GM18519 (cell line): ENCODE measurements around the gene ATF7IP.
"Not testable (repeated sequence)": the region's sequence is repeated elsewhere in the genome, so short reads cannot be mapped to it uniquely, and the experiment has no call there.

ENCODE experiments used
- ATAC-seq: cut with Tn5 transposase; IDR thresholded peaks from one replicate; pipeline ENCODE4 v1.9.1; 2021; ENCODE audit warnings: mild to moderate bottlenecking, moderate library complexity; ENCODE audit not compliant: unreplicated experiment, low FRiP score

The ATF7IP gene

GRCh38 chr12:14405407-14405806, 39.9 kb downstream of the ATF7IP start:
- not testable (repeated sequence) for ATAC-seq

- ATAC-seq, result no peak
Measured at GRCh38 chr12:14408208-14408607, 42.7 kb downstream of the ATF7IP start.

- no peak for ATAC-seq
Measured at GRCh38 chr12:14410177-14410576, 44.7 kb downstream of the ATF7IP start.

- ATAC-seq, result no peak
Measured at GRCh38 chr12:14410841-14411569, 45.5 kb downstream of the ATF7IP start.

- ATAC-seq, result no peak
Measured at GRCh38 chr12:14416658-14417057, 51.2 kb downstream of the ATF7IP start.

- ATAC-seq, result no peak
Measured at GRCh38 chr12:14417715-14418114, 52.2 kb downstream of the ATF7IP start.

- no peak for ATAC-seq
Measured at GRCh38 chr12:14418451-14418890, 53.0 kb downstream of the ATF7IP start.

GRCh38 chr12:14422516-14423230, 57.2 kb downstream of the ATF7IP start:
- ATAC-seq, result no peak

- no peak for ATAC-seq
Measured at GRCh38 chr12:14424545-14424944, 59.1 kb downstream of the ATF7IP start.

- no peak for ATAC-seq
Measured at GRCh38 chr12:14426792-14427191, 61.3 kb downstream of the ATF7IP start.

- no peak for ATAC-seq
Measured at GRCh38 chr12:14427929-14428328, 62.4 kb downstream of the ATF7IP start.

GRCh38 chr12:14430394-14430986, 65.0 kb downstream of the ATF7IP start:
- no peak for ATAC-seq

- no peak for ATAC-seq
Measured at GRCh38 chr12:14431975-14432374, 66.5 kb downstream of the ATF7IP start.

GRCh38 chr12:14435627-14436026, 70.1 kb downstream of the ATF7IP start:
- no peak for ATAC-seq

- ATAC-seq, result no peak
Measured at GRCh38 chr12:14442221-14442881, 76.9 kb downstream of the ATF7IP start.

- ATAC-seq, result no peak
Measured at GRCh38 chr12:14443531-14443930, 78.0 kb downstream of the ATF7IP start.

- ATAC-seq, result no peak
Measured at GRCh38 chr12:14450479-14450878, 85.0 kb downstream of the ATF7IP start.

- ATAC-seq, result no peak
Measured at GRCh38 chr12:14452336-14452735, 86.9 kb downstream of the ATF7IP start.

GRCh38 chr12:14452865-14453264, 87.4 kb downstream of the ATF7IP start:
- no peak for ATAC-seq

- no peak for ATAC-seq
Measured at GRCh38 chr12:14454098-14454907, 88.8 kb downstream of the ATF7IP start.
